COLO668 (cell line): ENCODE data around the gene ZNF652.

Source experiments
- DNase-seq: peaks from one replicate; lab custom pipeline; 2025; ENCODE audit not compliant: unreplicated experiment; lab: John Stamatoyannopoulos, UW

Gene ZNF652

GRCh38 chr17:49359990-49360795, 1.9 kb downstream of the ZNF652 start:
- no peak for DNase-seq

GRCh38 chr17:49358641-49359247, 3.3 kb downstream of the ZNF652 start:
- no peak for DNase-seq

- no peak for DNase-seq
These were observed 4.5 kb downstream of the ZNF652 start for GRCh38 chr17:49357516-49357915.

DNA sequence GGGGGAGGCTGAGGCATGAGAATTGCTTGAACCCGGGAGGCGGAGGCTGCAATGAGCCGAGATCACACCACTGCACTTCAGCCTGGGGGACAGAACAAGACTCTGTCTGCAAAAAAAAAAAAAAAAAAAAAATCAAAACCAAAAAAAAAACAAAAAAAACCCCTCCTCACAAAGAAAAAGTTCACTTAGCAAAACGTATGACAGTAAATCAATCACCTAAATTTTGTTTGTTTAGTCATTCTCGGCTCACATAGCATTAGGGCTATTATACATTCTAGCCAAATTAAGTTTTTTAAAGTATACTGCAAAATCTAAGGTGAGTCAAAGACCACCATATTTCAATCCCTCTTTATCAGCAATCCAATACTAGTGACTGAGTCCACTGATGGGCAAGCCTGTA, 5.7 kb downstream of the ZNF652 start:
- DNase-seq, result no peak

- no peak for DNase-seq
These were observed 8.4 kb downstream of the ZNF652 start for GRCh38 chr17:49353607-49354006.

DNA sequence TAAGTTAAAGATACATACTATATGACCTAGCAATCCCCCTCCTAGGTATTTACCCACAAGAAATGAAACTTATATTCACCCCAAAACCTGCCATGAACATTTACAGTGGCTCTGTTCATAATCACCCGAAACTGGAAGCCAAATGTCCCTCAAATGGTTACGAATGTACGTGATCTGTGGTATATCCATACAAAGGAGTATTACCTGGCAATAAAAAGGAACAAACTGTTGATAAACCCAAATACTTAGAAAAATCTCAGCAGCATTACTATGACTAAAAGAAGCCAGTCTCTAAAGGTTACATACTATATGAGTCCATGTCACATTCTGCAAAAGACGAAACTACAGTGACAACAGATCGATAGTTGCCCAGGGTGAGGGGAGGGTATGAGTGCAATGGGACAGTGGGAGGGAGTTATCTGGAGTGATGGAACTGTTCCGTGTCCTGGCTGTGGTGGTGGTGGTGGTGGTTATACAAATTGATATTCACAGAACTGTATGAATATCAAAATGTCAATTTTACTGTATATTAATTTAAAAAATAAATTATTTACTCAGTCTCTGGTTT, 9.4 kb downstream of the ZNF652 start:
- DNase-seq, result no peak

- no peak for DNase-seq
These were observed 10.4 kb downstream of the ZNF652 start for GRCh38 chr17:49351572-49352140.

DNA sequence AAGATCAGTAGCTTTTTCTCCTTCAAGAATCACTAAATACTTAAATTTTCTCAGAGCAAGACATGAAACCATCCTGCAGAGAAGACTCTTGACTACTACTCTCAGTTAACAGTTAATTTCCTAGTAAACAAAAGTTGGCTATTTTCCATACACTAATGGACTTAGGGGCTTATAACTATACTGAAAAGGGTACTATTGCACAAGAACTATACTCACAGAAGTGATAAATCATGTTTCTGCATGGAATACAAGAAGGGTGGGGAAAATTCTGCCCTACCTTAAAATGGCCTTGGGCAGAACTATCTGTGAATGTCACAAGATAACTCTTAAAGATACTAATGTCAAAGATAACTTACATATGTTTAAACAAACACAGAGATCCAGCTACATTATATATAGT, 12.5 kb downstream of the ZNF652 start:
- no peak for DNase-seq

DNA sequence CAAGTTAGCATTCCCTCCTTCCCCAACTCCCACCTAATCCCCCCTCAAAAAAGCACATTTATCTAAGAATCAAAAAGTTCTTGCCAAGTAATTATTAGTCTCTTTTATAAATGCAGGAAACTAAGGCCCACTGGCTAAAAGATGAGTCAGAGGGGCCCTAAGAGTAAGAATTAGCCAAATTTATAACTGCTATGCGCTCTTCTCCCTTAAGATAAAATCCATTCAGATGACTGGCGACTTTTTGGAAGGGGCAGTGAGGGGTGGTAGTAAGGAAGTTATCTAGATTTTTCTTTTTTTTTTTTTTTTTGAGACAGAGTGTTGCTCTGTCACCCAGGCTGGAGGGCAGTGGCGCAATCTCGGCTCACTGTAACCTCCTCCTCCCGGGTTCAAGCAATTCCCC, 17.1 kb downstream of the ZNF652 start:
- no peak for DNase-seq

GRCh38 chr17:49343273-49343672, 18.8 kb downstream of the ZNF652 start:
- DNase-seq, result no peak

DNA sequence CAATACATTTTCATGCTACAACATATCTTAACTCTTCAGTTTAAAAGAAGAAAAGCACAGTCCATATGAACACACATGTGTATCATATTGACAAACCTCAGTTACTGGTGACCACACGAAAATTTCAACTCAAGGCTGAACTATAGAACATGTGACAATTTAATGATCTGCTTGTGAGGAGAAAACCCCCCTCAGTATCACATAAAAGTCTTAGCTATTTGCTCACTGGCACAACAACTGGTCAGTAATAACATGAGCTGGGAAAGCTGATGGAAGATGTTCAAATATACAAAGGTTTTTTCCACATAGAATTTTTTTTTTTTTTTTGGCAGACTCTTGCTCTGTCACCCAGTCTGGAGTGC, 19.5 kb downstream of the ZNF652 start:
- DNase-seq, result no peak

GRCh38 chr17:49341356-49341755, 20.7 kb downstream of the ZNF652 start:
- no peak for DNase-seq

- DNase-seq, result no peak
These were observed 22.7 kb downstream of the ZNF652 start for GRCh38 chr17:49339354-49339753.

- DNase-seq, result no peak
These were observed 23.2 kb downstream of the ZNF652 start for GRCh38 chr17:49338883-49339282.

DNA sequence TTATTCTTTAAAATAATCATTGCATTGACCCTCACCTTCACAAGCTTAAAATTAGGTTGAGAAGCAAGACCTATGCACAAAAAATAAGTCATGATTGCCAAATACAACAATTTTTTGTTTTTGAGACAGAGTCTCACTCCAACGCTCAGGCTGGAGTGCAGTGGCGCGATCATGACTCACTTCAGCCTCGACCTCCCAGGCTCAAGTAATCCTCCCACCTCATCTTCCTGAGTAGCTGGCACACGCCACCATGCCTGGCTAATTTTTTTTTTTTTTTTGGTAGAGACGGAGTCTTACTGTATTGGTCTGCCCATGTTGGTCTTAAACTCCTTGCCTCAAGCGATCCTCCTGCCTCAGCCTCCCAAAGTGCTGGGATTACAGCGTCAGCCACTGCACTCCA, 24.2 kb downstream of the ZNF652 start:
- no peak for DNase-seq

GRCh38 chr17:49334744-49335512, 27.1 kb downstream of the ZNF652 start:
- DNase-seq, result no peak

DNA sequence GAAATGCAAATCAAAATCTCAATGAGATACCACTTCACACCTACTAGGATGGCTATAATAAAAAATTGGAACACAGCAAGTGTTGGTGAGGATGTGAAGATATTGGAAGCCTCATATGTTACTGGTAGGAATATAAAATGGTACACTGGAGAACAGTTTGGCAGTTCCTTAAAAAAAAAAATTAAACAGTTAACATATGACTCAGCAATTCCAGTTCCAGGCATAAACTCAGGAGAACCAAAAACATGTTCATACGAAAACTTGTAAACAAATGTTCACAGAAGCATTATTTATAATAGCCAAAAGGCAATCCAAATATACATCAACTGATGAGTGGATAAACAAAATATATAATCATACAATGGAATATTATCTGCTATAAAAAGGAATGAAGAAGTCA, 28.2 kb downstream of the ZNF652 start:
- no peak for DNase-seq

- no peak for DNase-seq
These were observed 33.9 kb downstream of the ZNF652 start for GRCh38 chr17:49327835-49328784.

- no peak for DNase-seq
These were observed 36.1 kb downstream of the ZNF652 start for GRCh38 chr17:49325980-49326379.

DNA sequence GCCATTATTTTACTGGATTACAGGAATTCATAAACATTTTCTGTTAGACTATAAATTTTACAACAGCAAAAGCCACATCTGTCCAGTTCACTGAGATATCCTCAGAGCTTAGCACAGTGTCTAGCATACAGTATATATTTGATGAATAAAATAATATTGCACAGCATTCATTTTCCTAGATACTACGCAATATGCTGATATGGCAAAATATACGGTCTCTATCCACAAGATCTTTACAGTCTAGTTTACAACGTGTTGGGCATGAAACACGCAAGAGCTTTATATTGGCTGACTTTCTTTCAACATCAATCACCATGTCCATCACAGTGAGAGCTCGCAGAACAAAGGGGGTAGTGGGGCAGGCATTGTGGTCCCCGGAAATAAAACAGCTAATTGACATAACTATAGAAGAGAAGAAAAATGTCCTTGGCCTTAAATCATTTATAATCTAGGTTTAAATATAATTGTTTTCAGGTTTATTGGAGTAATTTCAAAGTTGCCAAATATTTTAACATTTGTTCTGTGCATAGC, 43.5 kb downstream of the ZNF652 start:
- no peak for DNase-seq
